Coronary artery (tissue), 2 donors: ENCODE results near the gene RERE.
A peak's percentile ranks its signal among the peaks of the same experiment; 100 is the strongest.
"Not testable (repeated sequence)": the region's sequence is repeated elsewhere in the genome, so short reads cannot be mapped to it uniquely, and the experiment has no call there.

Experiments used
- DNase-seq: peaks from one replicate; pipeline ENCODE4 v3.0.0-alpha.2; 2017; ENCODE audit warnings: low spot score
- H3K27ac ChIP-seq, 2 donors: fragments of 200-600 bp; sonication (generic); one replicate each; pipeline ENCODE4 v1.5.1; 2016 to 2019
- H3K4me3 ChIP-seq: fragments of 200-600 bp; sonication (generic); 2 replicates; pipeline ENCODE4 v1.5.1; 2016; ENCODE audit warnings: mild to moderate bottlenecking, moderate library complexity
- CTCF ChIP-seq: fragments of 200-600 bp; sonication (generic); IDR thresholded peaks from one replicate; pipeline ENCODE4 v1.5.1; 2019; ENCODE audit warnings: antibody characterized with exemption

RERE gene

GRCh38 chr1:8822373-8823294 is 5.2 kb upstream of the RERE start:
- no peak overlapping the region for H3K4me3 ChIP-seq
- TF ChIP-seq CTCF: no peak
- DNase-seq: peak; percentile 62
- H3K27ac ChIP-seq: peak overlapping the region in 1 of 2 donors; percentile 11

GRCh38 chr1:8821084-8821483 is 3.6 kb upstream of the RERE start:
- peak; percentile 19 for DNase-seq
- TF ChIP-seq CTCF: no peak
- Histone ChIP-seq H3K27ac (no peak overlapping the region), H3K4me3 (no peak overlapping the region)

- H3K4me3 ChIP-seq, DNase-seq: not testable (repeated sequence)
- peak overlapping the region in 1 of 2 donors; percentile 98 for H3K27ac ChIP-seq
Observed at GRCh38 chr1:8818789-8819188, 1.3 kb upstream of the RERE start.

GRCh38 chr1:8818325-8818775 is 910 bp upstream of the RERE start:
- TF ChIP-seq CTCF: no peak
- Histone ChIP-seq H3K4me3 (peak overlapping the region; percentile 80), H3K27ac (peak overlapping the region; percentile 84 to 98)
- DNase-seq: no peak

GRCh38 chr1:8816831-8817411 is 519 bp downstream of the RERE start:
- H3K27ac ChIP-seq: peak overlapping the region; percentile 84 to 98
- peak overlapping the region; percentile 80 for H3K4me3 ChIP-seq
- peak; percentile 79 for DNase-seq
- no peak for TF ChIP-seq CTCF

- no peak for DNase-seq
- Histone ChIP-seq H3K27ac (peak overlapping the region; percentile 84 to 98), H3K4me3 (peak overlapping the region; percentile 80)
- TF ChIP-seq CTCF: no peak
Observed at GRCh38 chr1:8816264-8816663, 1.2 kb downstream of the RERE start.

GRCh38 chr1:8815582-8816151 is 1.8 kb downstream of the RERE start:
- no peak for DNase-seq
- Histone ChIP-seq H3K27ac (peak overlapping the region in 1 of 2 donors; percentile 67), H3K4me3 (peak overlapping the region; percentile 80)
- TF ChIP-seq CTCF: no peak
